Measurements from ENCODE around the gene ULBP1.
"Not testable (repeated sequence)": the region's sequence is repeated elsewhere in the genome, so short reads cannot be mapped to it uniquely, and the experiment has no call there.

The ULBP1 gene

DNA sequence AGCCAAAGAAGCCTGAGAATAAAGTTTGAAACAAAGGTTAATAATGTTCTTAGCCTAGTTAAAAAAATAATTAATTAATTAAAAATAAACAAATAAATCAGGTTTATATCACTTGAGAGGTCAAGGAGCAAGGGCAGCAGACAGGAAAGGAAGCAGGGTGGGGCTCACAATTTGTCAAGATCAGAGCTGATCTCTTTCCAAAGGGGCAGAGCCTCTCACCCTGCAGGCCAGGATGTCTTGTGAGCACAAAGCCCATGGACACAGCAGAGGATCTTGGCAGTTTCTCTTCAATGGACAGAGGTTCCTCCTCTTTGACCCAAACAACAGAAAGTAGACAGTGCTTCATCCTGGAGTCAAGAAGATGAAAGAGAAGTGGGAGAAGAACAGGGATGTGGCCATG, 14.9 kb downstream of the ULBP1 start:
- DNase-seq: no peak

DNA sequence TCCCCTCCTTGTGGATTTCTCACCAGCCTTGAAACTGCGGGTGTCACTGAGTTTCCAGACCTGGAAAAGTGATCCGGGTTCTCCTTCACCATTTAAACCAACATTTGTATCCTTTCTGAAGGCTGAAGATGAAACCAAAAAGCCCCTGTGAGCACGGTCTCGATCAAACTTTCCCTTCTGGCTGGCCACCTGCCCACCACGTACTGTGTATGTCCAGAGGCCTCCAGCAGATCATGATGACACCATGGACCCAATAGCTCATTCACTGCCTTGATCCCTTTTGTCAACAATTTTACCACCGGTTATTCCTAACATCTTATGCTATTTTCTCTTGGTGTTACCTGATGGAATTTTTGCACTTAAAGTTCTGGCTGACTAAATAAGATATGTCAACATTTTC, 15.6 kb downstream of the ULBP1 start:
- no peak for DNase-seq

- no peak for DNase-seq
Observed at GRCh38 chr6:149983145-149983544, 19.4 kb downstream of the ULBP1 start.

DNA sequence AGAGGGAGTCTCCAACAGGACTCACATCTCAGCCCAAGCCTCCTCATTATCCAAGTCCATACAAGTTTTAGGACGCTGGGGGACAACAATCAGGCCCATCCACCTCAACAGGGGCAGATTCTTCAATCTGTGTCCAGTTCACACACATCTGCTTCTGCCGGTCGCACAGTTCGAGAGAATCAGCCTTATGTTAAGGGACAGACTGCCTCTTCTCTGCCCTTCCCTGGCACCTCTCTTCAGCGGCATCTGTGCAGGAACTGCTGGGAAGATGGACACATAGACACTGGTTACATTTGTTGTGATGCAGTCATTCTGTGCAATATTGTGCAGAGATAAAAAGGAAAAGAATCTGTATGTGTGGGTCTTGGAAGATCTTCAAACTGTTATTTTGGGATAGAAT, 21.0 kb downstream of the ULBP1 start:
- no peak for DNase-seq

DNA sequence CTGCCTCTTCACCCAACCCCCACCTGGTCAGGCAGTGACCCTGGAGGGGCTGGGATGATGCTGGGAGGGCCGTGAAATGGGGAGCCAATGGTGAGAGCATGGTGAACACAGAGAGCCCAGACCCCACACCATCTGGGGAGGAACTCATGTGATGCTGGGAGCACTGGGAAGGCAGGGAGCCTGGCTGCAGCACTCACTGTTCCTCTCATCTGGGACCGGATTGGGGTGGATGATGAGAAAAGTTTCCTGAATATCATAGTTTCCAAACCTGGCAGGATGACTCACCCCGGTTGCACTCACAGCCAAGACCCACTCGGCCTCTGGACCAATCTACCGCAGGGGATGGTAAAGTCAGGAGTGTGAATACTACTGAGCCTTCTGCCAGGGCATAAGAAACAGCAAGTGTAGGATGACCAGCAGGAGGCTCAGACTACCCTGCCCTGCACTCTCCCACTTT, 21.8 kb downstream of the ULBP1 start:
- no peak for DNase-seq

DNA sequence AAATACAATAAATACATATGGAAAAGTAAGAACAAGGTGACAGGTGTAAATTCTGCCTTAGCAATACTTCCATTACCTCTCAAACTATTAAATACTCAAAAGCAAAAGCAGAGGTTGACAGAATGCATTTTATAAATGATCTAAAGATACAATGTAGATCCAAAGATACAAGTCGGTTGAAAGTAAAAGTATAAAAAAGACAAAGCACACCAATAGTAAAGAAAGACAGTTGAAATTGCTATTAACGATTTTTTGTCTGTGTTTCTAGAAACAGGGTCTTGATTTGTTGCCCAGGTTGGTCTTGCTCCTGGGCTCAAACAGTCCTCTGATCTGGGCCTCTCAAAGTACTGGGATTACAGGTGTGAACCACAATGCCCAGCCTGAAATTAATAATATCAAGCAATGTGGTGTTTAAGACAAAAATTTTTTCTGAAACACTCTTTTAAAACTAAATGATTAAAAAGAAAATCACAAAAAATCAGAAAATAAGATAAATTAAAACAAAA, 23.9 kb downstream of the ULBP1 start:
- no peak for DNase-seq

- no peak for DNase-seq
Observed at GRCh38 chr6:149988550-149989346, 25.0 kb downstream of the ULBP1 start.

- no peak for DNase-seq
Observed at GRCh38 chr6:149990212-149990660, 26.5 kb downstream of the ULBP1 start.

DNA sequence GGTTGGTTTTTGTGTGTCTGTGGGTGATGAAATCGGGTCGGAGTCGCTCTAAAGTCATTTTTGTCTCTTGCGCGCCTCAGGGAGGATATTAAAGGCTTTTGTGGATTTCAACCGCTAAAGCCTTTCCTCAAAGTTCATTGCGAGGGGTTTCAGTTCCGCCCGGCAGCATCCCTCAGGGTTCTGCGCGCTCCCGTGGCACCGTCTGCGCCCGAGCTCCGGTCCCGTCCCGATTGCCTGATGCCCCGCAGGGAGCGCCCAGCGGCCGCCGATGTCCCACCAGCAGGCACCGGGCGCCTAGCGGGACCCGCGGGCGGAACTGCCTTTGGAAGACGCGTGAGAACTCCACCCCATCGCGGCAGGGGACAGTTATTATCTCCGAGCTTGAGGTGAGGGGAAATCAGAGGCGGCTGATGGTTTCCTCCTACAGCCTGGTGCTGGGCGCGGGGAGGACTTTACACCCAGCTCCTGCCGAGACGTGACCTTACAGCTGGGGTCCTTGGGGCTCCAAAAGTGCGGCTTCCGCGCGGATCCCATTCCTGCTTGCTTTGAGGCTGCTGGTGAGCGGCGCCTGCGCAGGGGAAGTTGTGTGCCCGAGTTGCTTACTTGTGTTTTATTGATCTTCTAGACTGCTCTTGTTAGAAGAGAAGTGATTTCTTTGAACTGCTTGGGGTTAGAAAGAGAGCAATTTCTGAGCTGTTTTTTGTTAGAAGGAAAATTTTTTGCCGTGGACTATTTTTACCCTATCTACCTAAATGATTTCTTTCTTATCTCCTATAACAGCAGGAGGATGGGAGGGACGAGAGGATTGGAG, 27.1 kb downstream of the ULBP1 start:
- DNase-seq: no peak

DNA sequence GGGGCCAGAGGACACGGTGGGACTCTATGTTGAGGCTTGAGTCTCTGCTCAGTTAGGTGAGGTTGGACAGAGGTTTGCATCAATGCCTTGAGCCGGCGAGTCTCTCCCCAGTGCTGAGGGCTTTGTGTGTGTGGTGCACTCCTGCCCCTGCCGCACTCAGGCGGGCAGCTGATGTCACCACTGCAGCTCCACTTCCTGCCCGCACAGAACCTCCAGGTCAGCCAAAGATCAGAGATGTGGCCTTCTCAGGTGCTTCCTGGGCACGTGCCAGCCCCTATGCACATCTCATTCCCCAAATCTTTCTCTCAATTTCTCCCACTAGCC, 27.7 kb downstream of the ULBP1 start:
- not testable (repeated sequence) for DNase-seq

- no peak for DNase-seq
Observed at GRCh38 chr6:149991838-149992237, 28.1 kb downstream of the ULBP1 start.

DNA sequence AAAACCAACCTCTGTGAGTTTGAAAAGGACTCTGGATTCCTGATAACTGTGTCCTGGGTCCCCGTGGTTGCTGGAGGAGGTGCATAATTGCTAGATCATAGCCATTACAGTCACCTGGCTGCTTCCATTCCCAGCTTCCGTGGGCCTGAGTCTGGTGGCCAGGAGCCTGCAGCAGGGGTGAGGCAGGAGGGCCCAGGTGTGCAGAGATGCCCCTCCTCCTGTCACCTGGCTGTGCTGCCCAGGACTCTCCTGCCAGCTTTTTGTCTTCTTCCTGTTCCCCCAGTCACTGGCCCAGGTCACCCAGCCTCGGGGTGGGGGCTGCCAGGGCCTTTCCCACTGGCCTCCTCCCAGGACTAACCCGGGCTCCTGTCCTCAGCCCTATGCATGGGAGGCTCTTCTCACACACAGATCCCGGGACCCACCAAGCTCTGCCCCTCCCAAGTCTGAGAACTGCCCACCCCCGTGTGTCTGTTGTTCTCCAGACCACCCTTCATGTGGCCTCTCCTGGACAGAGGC, 31.6 kb downstream of the ULBP1 start:
- no peak for DNase-seq

GRCh38 chr6:149995971-149996370, 32.2 kb downstream of the ULBP1 start:
- no peak for DNase-seq

- DNase-seq: no peak
Observed at GRCh38 chr6:149999636-150000035, 35.9 kb downstream of the ULBP1 start.

- no peak for DNase-seq
Observed at GRCh38 chr6:150001295-150002008, 37.7 kb downstream of the ULBP1 start.

- no peak for DNase-seq
Observed at GRCh38 chr6:150002710-150003109, 39.0 kb downstream of the ULBP1 start.

- DNase-seq: not testable (repeated sequence)
Observed at GRCh38 chr6:150003599-150003998, 39.9 kb downstream of the ULBP1 start.

GRCh38 chr6:150004101-150004782, 40.5 kb downstream of the ULBP1 start:
- no peak for DNase-seq

DNA sequence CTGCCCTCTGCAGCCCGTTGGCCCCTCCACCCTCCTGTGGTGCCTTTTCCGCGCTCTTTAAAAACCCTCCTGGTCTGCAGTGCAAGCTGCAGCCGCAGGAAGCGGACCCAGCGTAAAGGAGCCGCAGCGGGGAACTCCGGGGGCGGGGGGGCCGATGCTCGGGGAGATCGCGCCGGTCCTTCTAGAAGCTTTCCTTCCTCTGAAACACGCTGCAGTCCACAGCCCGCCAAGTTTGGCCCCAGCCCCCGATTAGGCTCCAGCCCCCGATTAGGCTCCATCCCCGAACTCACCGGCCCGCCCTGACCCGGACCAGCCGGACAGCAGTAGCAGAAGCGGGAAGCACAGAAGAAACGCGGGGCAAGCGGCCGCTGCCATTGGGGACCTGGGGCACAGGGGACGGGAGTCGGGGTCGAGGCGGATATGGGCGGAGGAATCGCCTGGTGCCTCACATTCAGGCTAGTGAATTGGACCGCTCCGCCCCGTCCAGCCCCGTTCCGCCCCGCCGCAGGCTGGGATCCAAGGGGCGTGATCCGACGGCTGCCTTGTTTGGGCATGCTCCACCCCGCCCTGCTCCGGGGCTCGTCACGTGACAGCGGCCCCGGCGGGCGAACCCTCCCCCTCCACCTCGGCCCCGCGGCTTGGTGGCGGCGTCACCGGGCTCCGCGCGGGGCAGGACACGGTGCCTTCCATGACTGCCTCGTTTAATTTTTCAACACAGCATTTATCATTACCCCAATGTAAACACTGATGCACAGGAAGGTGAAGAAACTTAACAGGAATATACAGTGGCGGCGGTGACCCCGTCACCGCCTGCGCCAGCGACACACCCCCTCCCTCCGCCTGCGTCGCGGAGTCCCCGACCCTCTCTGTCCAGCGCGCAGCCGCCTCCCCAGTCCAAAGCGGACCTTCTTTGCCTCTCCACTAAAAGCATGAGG, 41.3 kb downstream of the ULBP1 start:
- peak; percentile 77 for DNase-seq

GRCh38 chr6:150005761-150006651, 42.3 kb downstream of the ULBP1 start:
- DNase-seq: no peak

All from NCI-H524 treated with DMSO at 0.1 percent for 48 hours (cell line).